Activated CD8-positive, alpha-beta T cell treated with anti-CD3 and anti-CD28 coated beads for 36 hours (primary cell): Measurements from ENCODE around the gene ADISSP. TPM values are rescaled to one million over a fixed set of nuclear protein-coding genes. Genes with fewer than 3 reads are reported as not detected.

Experiments
- ATAC-seq: fragments of 200-7000 bp; cut with Tn5 transposase; one replicate; pipeline ENCODE4 v1.10.0; 2021; ENCODE audit warnings: mild to moderate bottlenecking, moderate library complexity
- CTCF ChIA-PET: fragments of 350-600 bp; sonication (Branson Sonifier 250); formaldehyde crosslinking; loops from one replicate; lab custom pipeline; 2021; ENCODE audit warnings: antibody characterized with exemption; lab: Charles Lee
- POLR2A ChIA-PET: fragments of 350-600 bp; sonication (Branson Sonifier 250); formaldehyde crosslinking; loops from one replicate; lab custom pipeline; 2021; ENCODE audit warnings: antibody characterized with exemption; lab: Charles Lee
- DNase-seq: peaks from one replicate; pipeline ENCODE4 v3.0.0-alpha.2; 2020
- H3K27ac Mint-ChIP-seq: one replicate; pipeline ENCODE4 v1.8.0; 2021; ENCODE audit warnings: mild to moderate bottlenecking, mixed read lengths
- H3K27me3 Mint-ChIP-seq: one replicate; pipeline ENCODE4 v1.8.0; 2021; ENCODE audit warnings: mixed read lengths
- H3K36me3 Mint-ChIP-seq: one replicate; pipeline ENCODE4 v1.8.0; 2021; ENCODE audit warnings: low read depth, mixed read lengths
- H3K4me1 Mint-ChIP-seq: one replicate; pipeline ENCODE4 v1.8.0; 2021; ENCODE audit warnings: low read depth, mixed read lengths
- H3K4me3 Mint-ChIP-seq: one replicate; pipeline ENCODE4 v1.8.0; 2021; ENCODE audit warnings: mild to moderate bottlenecking, moderate library complexity, mixed read lengths
- H3K9me3 Mint-ChIP-seq: one replicate; pipeline ENCODE4 v1.8.0; 2021; ENCODE audit warnings: mixed read lengths
- intact Hi-C: fragments of 100-400 bp; cut with micrococcal nuclease; formaldehyde crosslinking; loops from one replicate; pipeline ENCODE4 v1.10.0; 2022
- total RNA-seq, 2 experiments: library from RNA; stranded (reverse); gene quantifications; one replicate each; pipeline ENCODE4 v1.2.3, GENCODE V29; 2021
- TF ChIP-seq, protein P1 (sequence below): fragments of 200-600 bp; IDR thresholded peaks from one replicate; pipeline ENCODE4 v1.8.0; 2022; ENCODE audit warnings: antibody characterized with exemption, mild to moderate bottlenecking

ADISSP gene
- total RNA-seq, 2 experiments from 2014 or later = 62.5 to 66.6 TPM

DNA sequence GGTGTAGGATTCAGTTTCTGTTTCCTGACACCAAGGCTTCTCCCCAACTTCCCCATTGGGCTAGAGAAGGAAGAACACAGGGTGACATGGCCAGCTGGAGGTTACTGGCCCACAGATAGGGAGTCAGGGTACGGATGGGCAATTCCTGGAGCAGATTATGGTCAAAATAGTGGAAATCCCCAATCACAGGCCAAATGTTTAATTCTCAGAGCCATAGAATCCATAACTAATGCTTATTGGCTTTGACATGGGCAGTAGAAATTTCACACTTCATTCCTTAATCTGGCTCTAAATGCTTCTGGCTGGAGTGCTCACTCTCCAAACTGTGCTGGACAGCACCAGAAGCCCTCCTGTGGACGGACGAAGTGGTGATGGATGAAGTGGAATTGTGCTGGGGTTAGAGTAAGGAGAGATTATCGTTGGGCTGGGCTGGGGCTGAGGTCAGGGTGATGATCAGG lies 56.0 kb downstream of the ADISSP start:
- Mint-ChIP-seq H3K27ac (no peak overlapping the region), H3K4me1 (no peaks in the 10 kb centered on the region), H3K4me3 (no peak overlapping the region), H3K36me3 (no peaks in the 10 kb centered on the region), H3K9me3 (no peaks in the 10 kb centered on the region), H3K27me3 (peaks cover 1% of the 10 kb centered on the region)
- TF ChIP-seq, protein P1, sequence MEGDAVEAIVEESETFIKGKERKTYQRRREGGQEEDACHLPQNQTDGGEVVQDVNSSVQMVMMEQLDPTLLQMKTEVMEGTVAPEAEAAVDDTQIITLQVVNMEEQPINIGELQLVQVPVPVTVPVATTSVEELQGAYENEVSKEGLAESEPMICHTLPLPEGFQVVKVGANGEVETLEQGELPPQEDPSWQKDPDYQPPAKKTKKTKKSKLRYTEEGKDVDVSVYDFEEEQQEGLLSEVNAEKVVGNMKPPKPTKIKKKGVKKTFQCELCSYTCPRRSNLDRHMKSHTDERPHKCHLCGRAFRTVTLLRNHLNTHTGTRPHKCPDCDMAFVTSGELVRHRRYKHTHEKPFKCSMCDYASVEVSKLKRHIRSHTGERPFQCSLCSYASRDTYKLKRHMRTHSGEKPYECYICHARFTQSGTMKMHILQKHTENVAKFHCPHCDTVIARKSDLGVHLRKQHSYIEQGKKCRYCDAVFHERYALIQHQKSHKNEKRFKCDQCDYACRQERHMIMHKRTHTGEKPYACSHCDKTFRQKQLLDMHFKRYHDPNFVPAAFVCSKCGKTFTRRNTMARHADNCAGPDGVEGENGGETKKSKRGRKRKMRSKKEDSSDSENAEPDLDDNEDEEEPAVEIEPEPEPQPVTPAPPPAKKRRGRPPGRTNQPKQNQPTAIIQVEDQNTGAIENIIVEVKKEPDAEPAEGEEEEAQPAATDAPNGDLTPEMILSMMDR = no peak
- DNase-seq (no peak), ATAC-seq (no peak)
- POLR2A ChIA-PET = interaction anchor here (0.6 kb wide), 1 partner anchor 492 kb away, joined by 3 read pairs; no protein-coding TSS in a partner anchor
- intact Hi-C loops = loop anchor here (5.0 kb wide), 1 partner anchor 34 kb away; no protein-coding TSS in a partner anchor
- CTCF ChIA-PET = interaction anchor here (0.6 to 5.7 kb wide), 55 partner anchors 8 to 489 kb away, joined by 3 to 79 read pairs (median 5); partner anchors contain the start of genes ADISSP and ATRN

DNA sequence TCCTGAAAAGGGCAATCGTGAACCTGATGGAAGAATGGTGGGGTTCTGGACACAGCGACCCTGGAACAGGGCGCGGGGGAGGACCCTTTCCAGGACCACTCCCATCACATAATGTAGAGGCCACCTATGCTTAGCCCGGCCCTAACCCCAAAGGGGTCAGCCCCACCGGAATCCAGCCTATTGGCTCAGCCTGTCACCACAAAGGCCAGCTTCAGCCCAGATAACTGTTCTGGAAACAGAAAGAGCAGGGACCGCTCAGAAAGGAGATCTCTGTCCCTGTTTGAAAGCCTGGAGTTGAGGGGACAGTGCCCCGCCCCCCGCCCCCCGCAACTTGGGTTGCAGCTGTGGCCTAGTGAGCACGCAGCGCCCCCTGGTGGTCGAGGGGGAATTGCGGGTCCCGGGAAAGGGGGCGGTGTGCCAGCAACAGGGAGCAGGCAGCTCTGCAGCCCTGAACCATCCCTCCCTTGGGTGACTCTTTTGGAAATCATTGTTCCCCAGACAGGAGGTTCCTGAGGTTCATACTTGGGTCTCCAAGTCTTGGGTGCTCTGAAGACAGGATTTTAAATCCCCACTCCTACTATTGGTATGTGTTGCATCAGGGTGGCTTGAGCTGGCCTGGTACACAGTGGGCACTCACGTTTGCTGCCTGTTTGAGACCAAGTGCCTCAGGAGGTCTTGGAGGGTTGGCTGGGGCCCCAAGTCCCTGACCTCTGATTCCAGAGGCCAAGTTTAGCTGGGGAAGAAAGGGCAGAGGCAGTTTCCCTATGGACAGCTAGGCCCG lies 56.7 kb downstream of the ADISSP start:
- H3K27me3 Mint-ChIP-seq = peaks cover 1% of the 10 kb centered on the region

DNA sequence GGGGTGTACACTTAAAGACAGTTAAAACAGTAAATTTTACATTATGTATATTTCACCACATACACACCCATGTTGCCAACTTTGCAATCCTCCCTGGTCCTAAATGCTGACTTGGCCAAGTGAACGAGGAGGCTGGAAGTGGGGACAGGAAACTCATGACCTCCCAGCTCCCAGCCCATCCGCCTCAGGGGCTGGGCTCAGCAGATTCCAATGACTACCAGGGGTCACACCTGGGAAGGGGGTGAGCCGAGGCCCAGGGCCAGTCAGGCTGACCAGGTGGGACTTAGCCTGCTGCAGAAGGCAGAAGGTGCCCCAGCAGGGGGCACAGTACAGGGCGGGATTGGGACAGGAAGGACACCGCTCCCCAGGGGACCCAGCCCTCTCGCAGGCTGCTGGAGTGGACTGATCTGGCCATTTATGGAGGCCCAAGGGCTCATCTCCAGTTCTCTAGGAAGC lies 57.5 kb downstream of the ADISSP start:
- no peak overlapping the region for H3K27ac Mint-ChIP-seq
- no peak for ATAC-seq
- ChIA-PET CTCF (interaction anchor here (0.6 to 5.7 kb wide), 36 partner anchors 10 to 969 kb away, joined by 3 to 79 read pairs (median 7); partner anchors contain the start of gene ADISSP), POLR2A (no interaction called here)
- peaks cover 1% of the 10 kb centered on the region for H3K27me3 Mint-ChIP-seq
- H3K9me3 Mint-ChIP-seq = no peaks in the 10 kb centered on the region
- H3K4me3 Mint-ChIP-seq = no peak overlapping the region
- intact Hi-C loops = loop anchor here (5.0 kb wide), 1 partner anchor 33 kb away; no protein-coding TSS in a partner anchor
- TF ChIP-seq, protein P1 = no peak
- no peaks in the 10 kb centered on the region for H3K36me3 Mint-ChIP-seq
- no peak for DNase-seq
- H3K4me1 Mint-ChIP-seq = no peaks in the 10 kb centered on the region

More for the DNA sequence above, 56.7 kb downstream of the ADISSP start:
- no peak overlapping the region for H3K4me3 Mint-ChIP-seq
- no peaks in the 10 kb centered on the region for H3K4me1 Mint-ChIP-seq
- ATAC-seq (peak; percentile 86), DNase-seq (peak; percentile 86)
- ChIA-PET POLR2A (interaction anchor here (0.6 kb wide), 1 partner anchor 492 kb away, joined by 3 read pairs; no protein-coding TSS in a partner anchor), CTCF (interaction anchor here (0.6 to 5.7 kb wide), 60 partner anchors 9 to 969 kb away, joined by 3 to 79 read pairs (median 5); partner anchors contain the start of genes ADISSP and ATRN)
- TF ChIP-seq, protein P1 = peak; percentile 96
- H3K36me3 Mint-ChIP-seq = no peaks in the 10 kb centered on the region
- no peak overlapping the region for H3K27ac Mint-ChIP-seq
- H3K9me3 Mint-ChIP-seq = no peaks in the 10 kb centered on the region
- intact Hi-C loops = loop anchor here (5.0 kb wide), 1 partner anchor 34 kb away; no protein-coding TSS in a partner anchor

DNA sequence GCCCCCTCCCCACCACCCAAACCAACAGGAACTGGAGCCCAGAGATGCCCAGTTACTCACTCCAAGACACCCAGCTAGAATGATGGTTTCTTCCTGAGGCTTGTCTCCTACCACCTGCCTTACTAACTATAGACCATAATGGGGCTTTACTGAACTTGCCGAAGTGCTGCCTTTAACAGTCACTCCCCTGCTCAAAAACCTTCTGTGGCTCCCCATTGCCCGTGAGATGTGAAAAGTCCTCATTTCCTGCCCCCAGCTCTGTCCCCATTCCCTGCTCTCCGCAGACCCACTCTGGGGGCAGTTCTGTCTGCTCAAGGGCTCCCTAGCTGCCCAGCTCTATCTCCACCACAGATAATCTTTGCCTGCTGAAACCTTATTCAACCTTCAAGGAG lies 60.0 kb downstream of the ADISSP start:
- DNase-seq = no peak
- no peaks in the 10 kb centered on the region for H3K4me1 Mint-ChIP-seq
- no peak overlapping the region for H3K4me3 Mint-ChIP-seq
- H3K27ac Mint-ChIP-seq = no peak overlapping the region
- intact Hi-C loops = no loop called here
- peaks cover 3% of the 10 kb centered on the region for H3K27me3 Mint-ChIP-seq
- TF ChIP-seq, protein P1 = no peak
- H3K9me3 Mint-ChIP-seq = no peaks in the 10 kb centered on the region
- ChIA-PET POLR2A (no interaction called here), CTCF (interaction anchor here (0.9 to 5.7 kb wide), 5 partner anchors 9 to 144 kb away, joined by 3 to 79 read pairs (median 8); no protein-coding TSS in a partner anchor)
- no peak for ATAC-seq
- H3K36me3 Mint-ChIP-seq = no peaks in the 10 kb centered on the region
